C4-2B (cell line): ENCODE measurements around the gene GABPA.

Source experiments
- H3K27ac ChIP-seq: fragments of 450-650 bp; 2 replicates; pipeline ENCODE4 v1.5.1; 2017
- ZFX ChIP-seq: fragments of 450-650 bp; IDR thresholded peaks from 2 replicates; pipeline ENCODE4 v1.6.1; 2017
- TF ChIP-seq, protein P1 (sequence below): fragments of 450-650 bp; conservative IDR thresholded peaks from 2 replicates; pipeline ENCODE4 v1.5.1; 2017; ENCODE audit warnings: mild to moderate bottlenecking

The GABPA gene

DNA sequence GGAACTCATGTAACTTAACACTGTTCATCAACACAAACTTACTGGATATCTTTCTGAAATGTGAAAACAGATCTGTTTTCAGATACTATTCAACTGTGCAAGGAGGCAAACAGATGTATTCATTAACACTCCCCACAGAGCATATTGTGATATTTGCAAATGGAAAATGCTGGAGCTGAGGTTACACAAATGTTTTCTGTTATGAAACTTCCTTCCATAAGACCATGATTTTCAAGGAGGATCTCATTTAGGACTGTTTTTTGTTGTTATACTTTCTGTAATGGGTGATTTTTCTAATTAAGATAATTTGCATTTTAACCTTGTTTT, 56.1 kb downstream of the GABPA start:
- TF ChIP-seq, protein P1, sequence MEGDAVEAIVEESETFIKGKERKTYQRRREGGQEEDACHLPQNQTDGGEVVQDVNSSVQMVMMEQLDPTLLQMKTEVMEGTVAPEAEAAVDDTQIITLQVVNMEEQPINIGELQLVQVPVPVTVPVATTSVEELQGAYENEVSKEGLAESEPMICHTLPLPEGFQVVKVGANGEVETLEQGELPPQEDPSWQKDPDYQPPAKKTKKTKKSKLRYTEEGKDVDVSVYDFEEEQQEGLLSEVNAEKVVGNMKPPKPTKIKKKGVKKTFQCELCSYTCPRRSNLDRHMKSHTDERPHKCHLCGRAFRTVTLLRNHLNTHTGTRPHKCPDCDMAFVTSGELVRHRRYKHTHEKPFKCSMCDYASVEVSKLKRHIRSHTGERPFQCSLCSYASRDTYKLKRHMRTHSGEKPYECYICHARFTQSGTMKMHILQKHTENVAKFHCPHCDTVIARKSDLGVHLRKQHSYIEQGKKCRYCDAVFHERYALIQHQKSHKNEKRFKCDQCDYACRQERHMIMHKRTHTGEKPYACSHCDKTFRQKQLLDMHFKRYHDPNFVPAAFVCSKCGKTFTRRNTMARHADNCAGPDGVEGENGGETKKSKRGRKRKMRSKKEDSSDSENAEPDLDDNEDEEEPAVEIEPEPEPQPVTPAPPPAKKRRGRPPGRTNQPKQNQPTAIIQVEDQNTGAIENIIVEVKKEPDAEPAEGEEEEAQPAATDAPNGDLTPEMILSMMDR: no peak
- no peak for TF ChIP-seq ZFX
- no peak overlapping the region for H3K27ac ChIP-seq

DNA sequence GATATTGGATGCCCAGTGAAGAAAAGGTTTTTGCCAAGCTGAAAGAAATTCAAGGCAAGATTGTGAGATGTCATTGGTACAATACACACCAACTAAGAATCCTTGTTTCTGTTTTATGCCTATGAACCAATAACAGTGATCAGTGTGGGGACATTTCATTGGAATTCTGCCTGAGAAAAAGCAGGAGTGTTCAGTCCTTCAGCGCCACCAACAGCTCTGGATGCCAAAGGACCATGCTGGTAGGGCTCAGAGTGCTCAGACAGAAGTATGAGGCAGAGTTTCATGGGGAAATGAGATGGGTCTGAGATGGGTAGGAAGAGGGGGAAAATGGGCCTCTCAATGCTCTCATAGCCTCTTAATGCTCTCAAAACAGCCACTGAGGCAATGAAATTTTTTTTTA, 56.5 kb downstream of the GABPA start:
- H3K27ac ChIP-seq: no peak overlapping the region
- no peak for TF ChIP-seq ZFX
- TF ChIP-seq, protein P1: no peak

DNA sequence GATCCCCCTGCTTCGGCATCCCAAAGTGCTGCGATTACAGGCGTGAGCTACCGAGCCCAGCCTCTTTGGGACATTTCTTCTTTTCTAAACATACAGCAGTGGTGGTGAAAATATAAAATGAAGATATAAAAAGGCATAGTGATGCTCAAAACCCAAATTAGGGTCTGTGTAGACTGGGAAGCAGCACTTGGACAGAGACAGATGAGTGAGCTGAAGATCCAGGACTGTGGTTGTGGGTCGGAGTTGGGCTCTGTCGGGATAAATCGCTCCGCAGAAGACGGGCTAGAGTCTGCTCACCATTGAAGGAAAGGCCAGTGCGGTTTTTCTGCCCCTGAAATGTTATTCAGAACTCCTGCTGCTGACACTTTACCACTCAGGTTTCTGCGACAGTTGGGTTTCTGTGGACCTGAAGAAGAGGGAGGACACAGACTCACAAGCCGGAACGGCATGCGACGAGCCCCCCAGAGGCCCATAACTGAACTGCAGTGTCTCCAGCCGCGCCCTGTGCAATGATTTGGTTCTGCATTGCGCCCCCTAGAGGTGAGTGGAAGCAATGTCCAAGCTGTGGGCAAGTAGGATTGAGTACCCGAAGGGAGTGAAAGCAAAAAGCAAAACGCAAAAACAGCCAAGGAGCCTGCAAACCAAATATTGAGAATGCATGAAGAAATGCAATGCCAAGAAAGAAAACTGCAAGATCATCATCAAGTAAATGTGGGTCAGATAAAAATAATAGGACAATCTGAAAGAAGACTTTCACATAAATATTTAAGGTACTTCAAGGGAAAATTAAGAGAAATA, 66.6 kb downstream of the GABPA start:
- no peak overlapping the region for H3K27ac ChIP-seq
- TF ChIP-seq, protein P1: peak; percentile 98
- TF ChIP-seq ZFX: no peak

DNA sequence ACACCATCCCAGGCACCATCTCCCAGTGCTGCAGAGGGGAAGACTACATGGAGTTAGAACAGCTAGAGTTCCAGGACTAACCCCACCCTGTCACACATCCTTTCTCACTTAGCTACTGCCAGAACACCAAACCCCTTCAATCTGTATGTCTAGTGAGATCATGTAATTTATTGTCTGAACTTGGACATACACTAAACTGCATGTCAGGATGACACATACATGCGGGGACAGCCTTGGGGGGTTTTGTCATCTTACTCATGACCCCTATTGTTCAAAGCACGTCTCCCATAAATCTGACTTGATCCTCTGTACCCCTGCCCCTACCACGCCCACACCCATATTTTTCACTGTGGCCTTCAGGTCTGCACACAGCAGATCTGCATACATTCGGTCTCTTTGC, 71.3 kb downstream of the GABPA start:
- TF ChIP-seq ZFX: no peak
- TF ChIP-seq, protein P1: no peak

DNA sequence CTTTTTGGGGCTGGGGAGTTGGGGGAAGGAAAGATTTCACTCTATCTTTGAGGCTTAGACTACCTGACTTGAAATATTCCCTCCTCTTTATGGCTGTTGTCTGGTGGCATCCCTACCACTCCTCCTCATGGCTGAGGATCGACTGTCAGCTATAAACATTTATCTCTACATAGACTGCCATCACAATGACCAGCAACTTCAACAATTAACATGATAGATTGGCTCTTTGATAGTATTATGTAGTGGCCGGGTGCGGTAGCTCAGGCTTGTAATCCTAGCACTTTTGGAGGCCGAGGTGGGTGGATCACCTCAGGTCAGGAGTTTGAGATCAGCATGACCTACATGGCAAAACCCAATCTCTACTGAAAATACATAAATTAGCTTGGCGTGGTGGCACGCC, 72.4 kb downstream of the GABPA start:
- TF ChIP-seq, protein P1: no peak
- no peak for TF ChIP-seq ZFX
- H3K27ac ChIP-seq: no peak overlapping the region

More for the DNA sequence above, 71.3 kb downstream of the GABPA start:
- no peak overlapping the region for H3K27ac ChIP-seq

DNA sequence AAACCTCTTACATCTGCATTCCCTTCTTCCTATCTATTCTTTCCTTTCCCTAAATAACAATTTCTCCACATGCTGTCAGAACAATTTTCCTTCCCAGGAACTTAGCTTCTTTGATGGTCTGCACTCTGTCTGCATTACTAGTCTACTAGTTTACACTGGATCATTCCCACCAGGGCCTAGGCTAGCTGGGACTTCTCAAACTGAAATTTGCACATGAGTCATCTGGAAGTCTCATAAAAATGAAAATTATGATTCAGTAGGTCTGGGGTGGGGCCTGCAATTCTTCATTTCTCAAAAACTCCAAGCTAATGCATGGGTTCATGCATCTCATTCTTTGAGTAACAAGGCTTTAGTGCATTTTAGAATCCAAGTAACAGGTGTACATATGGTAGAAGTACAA, 74.2 kb downstream of the GABPA start:
- TF ChIP-seq, protein P1: no peak
- no peak overlapping the region for H3K27ac ChIP-seq

DNA sequence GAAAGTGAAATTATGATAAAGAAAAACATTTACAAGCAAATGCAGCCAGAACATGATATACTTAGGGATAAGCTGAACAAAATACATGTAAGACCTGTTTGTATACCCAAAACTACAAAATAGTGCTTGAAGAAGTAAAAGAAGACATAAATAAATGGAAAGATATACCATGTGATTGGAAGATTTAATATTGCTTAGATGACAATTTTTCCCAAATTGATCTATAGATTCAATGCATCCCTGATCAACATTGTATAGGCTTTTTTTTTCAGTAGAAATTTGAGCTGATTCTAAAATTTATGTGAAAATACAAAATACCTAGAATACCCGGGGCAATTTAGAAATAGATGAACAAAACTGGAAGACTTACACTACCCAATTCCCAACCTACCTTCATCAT, 76.4 kb downstream of the GABPA start:
- no peak for TF ChIP-seq ZFX
- no peak overlapping the region for H3K27ac ChIP-seq

DNA sequence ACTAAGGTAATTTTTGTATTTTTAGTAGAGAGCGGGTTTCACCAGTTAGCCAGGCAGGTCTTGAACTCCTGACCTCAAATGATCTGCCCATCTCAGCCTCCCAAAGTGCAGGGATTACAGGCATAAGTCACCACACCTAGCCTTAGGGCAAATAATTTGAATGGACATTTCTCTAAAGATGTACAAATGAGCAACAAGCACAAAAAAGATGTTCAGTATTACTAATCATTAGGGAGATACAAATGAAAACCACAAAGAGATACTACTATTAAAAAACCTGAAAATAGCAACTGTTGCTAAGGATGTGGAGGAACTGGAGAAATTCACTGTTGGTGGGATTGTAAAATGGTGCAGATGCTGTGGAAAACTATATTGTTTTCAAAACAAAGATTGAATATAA, 79.1 kb downstream of the GABPA start:
- H3K27ac ChIP-seq: no peak overlapping the region
- TF ChIP-seq, protein P1: no peak
- TF ChIP-seq ZFX: no peak
